Lower leg skin (tissue), 3 donors: ENCODE data around the gene HECTD4.

Experiments used
- POLR2A ChIP-seq, 2 donors: fragments of 450-650 bp; IDR thresholded peaks; one replicate each; pipeline ENCODE4 v1.6.1; 2016 to 2017; ENCODE audit warnings: antibody characterized with exemption in 2 of 2, mild to moderate bottlenecking in 1 of 2, moderate library complexity in 1 of 2
- TF ChIP-seq, protein P1 (sequence below), 3 donors: fragments of 450-650 bp; IDR thresholded peaks; one replicate each; pipeline ENCODE4 v1.5.1; 2016; ENCODE audit warnings: antibody characterized with exemption in 3 of 3, mild to moderate bottlenecking in 3 of 3, moderate library complexity in 2 of 3

DNA sequence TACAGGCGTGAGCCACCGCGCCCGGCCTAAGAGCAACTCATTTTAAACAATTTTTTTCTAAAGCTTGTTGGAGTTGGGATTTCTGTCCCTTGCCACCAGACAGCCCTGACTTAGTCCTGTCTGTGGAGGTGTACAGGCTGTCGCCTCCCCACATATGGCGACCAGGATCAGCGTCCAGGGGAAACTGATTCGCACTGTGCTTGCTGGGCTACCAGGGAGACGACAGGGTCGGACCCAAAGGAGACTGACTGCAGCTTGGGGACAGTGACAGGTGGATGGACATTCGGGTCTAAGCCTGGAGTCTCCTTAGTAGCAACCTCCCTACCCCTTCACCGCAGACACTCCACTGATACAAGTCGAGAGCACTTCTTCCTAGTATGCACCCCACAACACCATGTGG, 216.6 kb downstream of the HECTD4 start:
- TF ChIP-seq POLR2A (IDR thresholded peaks at IDR 0.05), result no peak
- TF ChIP-seq, protein P1, sequence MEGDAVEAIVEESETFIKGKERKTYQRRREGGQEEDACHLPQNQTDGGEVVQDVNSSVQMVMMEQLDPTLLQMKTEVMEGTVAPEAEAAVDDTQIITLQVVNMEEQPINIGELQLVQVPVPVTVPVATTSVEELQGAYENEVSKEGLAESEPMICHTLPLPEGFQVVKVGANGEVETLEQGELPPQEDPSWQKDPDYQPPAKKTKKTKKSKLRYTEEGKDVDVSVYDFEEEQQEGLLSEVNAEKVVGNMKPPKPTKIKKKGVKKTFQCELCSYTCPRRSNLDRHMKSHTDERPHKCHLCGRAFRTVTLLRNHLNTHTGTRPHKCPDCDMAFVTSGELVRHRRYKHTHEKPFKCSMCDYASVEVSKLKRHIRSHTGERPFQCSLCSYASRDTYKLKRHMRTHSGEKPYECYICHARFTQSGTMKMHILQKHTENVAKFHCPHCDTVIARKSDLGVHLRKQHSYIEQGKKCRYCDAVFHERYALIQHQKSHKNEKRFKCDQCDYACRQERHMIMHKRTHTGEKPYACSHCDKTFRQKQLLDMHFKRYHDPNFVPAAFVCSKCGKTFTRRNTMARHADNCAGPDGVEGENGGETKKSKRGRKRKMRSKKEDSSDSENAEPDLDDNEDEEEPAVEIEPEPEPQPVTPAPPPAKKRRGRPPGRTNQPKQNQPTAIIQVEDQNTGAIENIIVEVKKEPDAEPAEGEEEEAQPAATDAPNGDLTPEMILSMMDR (IDR thresholded peaks at IDR 0.05), result no peak
